Activated CD4-positive, alpha-beta T cell treated with anti-CD3 and anti-CD28 coated beads, Interleukin-2, amount 10 ng/mL, durations not matched to agents 24 days and 14 days (primary cell): Measurements from ENCODE around the gene CACTIN. TPM values are rescaled to one million over a fixed set of nuclear protein-coding genes. Genes with fewer than 3 reads are reported as not detected.

ENCODE experiments used
- DNase-seq: peaks from one replicate; pipeline ENCODE4 v3.0.0; 2022
- H3K27ac Mint-ChIP-seq: one replicate; pipeline ENCODE4 v1.8.0; 2022; ENCODE audit warnings: mild to moderate bottlenecking, mixed read lengths
- H3K27me3 Mint-ChIP-seq: one replicate; pipeline ENCODE4 v1.8.0; 2022; ENCODE audit warnings: mixed read lengths
- H3K36me3 Mint-ChIP-seq: one replicate; pipeline ENCODE4 v1.8.0; 2022; ENCODE audit warnings: low read depth, mild to moderate bottlenecking, mixed read lengths
- H3K4me1 Mint-ChIP-seq: one replicate; pipeline ENCODE4 v1.8.0; 2021; ENCODE audit warnings: mixed read lengths
- H3K4me3 Mint-ChIP-seq: one replicate; pipeline ENCODE4 v1.8.0; 2022; ENCODE audit warnings: mild to moderate bottlenecking, moderate library complexity, mixed read lengths
- H3K9me3 Mint-ChIP-seq: one replicate; pipeline ENCODE4 v1.8.0; 2021; ENCODE audit warnings: mixed read lengths
- intact Hi-C: fragments of 100-400 bp; cut with micrococcal nuclease; formaldehyde crosslinking; loops from one replicate; pipeline ENCODE4 v1.15.1; 2023
- total RNA-seq: library from RNA; stranded (reverse); gene quantifications from 2 replicates; pipeline ENCODE4 v1.2.3, GENCODE V29; 2022

The CACTIN gene
- total RNA-seq, 1 donor from 2014 or later = 39.6 TPM

DNA sequence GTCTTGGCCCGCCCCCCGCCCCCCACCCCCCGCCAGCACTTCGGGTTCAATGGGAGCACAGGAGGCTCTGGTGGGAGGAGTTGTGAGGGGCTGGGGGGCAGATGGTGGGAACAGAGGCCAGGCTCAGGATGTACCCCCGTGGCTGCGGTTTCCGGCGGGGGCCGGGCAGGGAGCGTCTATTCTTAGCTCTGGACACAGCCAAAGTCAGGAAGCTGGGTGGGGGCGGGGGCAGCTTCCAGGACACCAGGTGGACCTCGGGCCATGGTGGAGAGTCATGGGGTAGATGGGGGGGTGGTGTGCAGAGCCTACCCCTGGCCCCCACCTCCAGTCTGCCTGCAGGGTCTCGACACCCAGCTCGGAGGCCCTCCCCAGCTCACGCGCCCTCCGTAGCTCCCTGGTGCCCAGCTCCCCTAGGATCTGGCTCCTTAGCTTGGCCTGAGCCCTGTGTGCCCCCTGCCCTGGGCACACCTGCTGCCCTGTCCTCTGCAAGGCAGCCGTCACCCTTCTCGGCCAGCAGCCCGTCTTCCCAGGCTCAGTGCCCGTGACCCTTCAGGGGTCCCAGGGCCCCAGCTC lies 17.8 kb downstream of the CACTIN start:
- Mint-ChIP-seq H3K36me3 (peaks cover 10% of the 10 kb centered on the region), H3K27me3 (peaks cover 6% of the 10 kb centered on the region), H3K9me3 (no peaks in the 10 kb centered on the region), H3K27ac (no peak overlapping the region), H3K4me3 (no peak overlapping the region), H3K4me1 (peaks cover 6% of the 10 kb centered on the region)
- intact Hi-C loops = no loop called here
- no peak for DNase-seq

DNA sequence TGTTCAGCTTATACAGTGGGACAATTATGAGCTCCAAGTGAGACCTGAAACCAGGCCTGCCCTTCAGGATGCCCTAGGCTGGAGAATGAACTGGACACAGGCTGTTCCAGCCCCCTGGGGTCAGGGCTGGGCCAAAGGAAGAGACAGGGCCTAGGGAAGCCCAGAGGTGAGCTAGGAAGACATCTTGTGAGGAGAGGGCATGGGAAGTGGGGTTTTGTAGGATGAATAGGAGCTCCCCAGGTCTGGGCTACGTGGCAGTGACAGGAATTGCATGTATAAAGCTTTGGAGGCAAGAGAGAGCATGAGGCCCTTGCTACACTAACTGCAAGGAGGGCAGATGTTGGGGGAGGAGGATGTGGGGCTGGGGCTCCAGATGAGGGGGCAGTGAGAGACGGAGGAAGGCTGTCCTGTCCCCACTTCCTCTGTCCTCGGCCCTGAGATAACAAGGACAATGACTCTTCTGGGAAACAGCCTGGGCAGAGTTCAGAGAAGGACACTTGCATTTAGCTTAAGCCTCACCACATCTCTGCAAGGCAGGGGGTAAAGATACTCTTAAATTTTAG lies 18.4 kb downstream of the CACTIN start:
- Mint-ChIP-seq H3K4me3 (peak overlapping the region; percentile 54), H3K36me3 (peaks cover 10% of the 10 kb centered on the region), H3K27me3 (peaks cover 6% of the 10 kb centered on the region), H3K9me3 (no peaks in the 10 kb centered on the region), H3K27ac (no peak overlapping the region), H3K4me1 (peaks cover 6% of the 10 kb centered on the region)
- no peak for DNase-seq
- intact Hi-C loops = no loop called here

DNA sequence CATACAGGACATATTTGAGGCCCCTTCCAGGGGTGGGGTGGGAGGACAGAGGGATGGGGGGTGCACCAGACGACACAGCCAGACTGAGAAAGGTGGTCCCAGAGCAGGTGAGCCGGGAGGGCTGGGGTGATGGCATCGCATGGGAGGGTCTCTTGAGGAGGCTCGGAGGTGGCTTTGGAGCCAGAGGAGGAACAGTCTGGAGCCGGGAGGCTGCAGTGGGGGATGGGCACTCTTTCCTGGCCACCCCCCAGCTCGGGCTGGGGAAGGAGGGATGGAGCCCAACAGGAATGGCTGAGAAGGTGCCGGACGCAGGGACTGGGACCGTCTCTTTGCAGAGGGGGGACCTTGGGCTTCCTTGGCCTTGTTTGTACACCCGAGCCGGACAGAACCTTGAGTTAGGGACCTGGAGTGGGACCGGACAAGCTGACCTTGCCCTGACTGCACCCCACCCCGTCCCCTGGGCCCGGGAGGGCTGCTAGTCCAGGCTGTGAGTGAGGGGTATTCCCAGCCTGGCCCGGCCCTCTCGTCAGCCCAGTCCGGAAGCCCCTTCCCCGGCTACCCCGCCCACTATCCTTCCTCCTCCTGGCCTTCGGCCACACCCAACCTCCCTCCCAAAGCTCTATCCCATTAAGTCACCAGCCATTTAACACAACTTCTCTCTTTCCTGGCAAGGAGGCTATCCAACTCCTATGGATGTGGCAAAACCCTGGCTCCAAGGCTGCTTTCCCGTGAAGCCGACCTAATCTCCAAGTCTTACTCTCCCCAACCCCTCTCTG lies 19.1 kb downstream of the CACTIN start:
- intact Hi-C loops = no loop called here
- Mint-ChIP-seq H3K27ac (no peak overlapping the region), H3K27me3 (peaks cover 6% of the 10 kb centered on the region), H3K4me3 (peak overlapping the region; percentile 54), H3K4me1 (peaks cover 6% of the 10 kb centered on the region), H3K36me3 (peaks cover 10% of the 10 kb centered on the region), H3K9me3 (no peaks in the 10 kb centered on the region)
- no peak for DNase-seq

DNA sequence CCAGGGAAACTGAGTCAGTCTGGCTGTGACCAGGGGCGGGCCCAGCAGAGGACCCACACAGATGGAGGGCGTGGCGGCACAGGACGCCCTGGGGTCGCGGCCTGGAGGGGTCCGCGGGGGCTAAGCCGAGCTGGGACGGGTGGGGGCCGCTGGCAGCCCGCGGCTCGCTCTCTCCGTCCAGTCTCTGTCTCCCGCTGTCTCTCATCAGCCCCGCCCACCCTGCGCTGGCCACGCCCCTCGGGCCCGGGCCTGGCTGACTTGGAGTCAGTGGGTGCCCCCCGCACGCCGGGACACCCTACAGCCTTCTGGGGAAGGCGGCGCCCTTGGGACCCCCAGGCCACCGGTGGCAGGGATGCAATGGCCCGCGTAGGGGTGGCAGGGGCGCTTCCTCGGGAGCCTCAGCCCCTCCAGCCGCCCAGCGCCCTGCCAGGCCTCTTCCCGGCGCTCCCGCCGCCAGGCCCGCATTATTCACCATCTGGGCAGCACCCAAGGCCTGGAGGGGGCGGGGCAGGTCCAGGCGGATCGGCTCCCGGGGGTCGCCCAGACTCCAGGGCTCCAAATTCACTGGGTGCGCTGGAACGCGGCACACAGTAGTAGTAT lies 19.8 kb downstream of the CACTIN start, which contains the start of gene TBXA2R:
TSS of gene TBXA2R (minus strand) at position 186 of the 600 bp plus-strand sequence. CDS start 6,241 bp downstream, outside the sequence.
- peak; percentile 85 for DNase-seq
- Mint-ChIP-seq H3K27ac (no peak within 1 kb of the TSS), H3K9me3 (no peaks in the 10 kb centered on the region), H3K4me1 (peaks cover 6% of the 10 kb centered on the region), H3K4me3 (peak within 1 kb of the TSS; percentile 54), H3K27me3 (peaks cover 6% of the 10 kb centered on the region), H3K36me3 (peaks cover 7% of the 10 kb centered on the region)
- intact Hi-C loops = no loop called here

DNA sequence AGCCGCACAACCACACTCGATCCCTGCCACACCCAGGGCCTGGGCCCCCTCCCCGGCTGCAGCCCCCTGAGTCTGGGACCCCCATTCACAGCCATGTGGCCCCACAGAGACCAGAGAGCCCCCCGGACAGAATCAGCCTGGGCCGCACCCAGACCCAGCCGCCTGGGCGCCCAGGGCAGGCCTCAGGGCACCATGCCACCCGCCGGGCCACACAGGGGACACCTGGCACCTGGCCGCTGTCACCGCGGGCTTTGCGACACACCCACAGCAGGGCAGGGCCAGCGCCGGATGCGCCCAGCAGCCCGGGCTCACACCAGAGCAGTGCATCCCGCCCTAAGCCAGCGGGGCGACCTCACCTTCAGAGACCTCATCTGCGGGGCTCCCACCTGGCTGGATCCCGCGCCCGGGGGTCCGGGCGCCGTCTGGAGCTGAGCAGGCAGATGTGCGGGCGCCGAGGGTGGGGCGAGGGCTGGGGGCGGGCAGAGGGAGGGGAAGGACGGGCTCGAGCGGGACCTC lies 20.4 kb downstream of the CACTIN start:
- H3K27ac Mint-ChIP-seq = no peak overlapping the region
- intact Hi-C loops = no loop called here
- peak; percentile 75 for DNase-seq
- H3K4me3 Mint-ChIP-seq = no peak overlapping the region
- peaks cover 6% of the 10 kb centered on the region for H3K36me3 Mint-ChIP-seq
- peaks cover 6% of the 10 kb centered on the region for H3K4me1 Mint-ChIP-seq
- no peaks in the 10 kb centered on the region for H3K9me3 Mint-ChIP-seq
- peaks cover 6% of the 10 kb centered on the region for H3K27me3 Mint-ChIP-seq

DNA sequence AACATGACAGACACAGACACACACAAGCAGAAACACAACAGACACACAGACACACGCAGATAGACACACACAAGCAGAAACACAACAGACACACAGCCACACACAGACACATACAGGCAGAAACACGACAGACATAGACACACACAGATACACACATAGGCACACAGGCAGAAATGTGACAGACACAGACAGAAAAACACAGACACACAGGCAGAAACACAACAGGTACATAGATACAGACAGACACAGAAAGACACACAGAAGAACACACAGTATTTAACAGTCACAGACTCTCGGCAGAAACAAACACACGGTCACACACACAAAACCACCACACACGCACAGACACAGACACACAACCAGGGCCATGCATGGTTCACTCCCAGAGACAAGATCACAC lies 20.8 kb downstream of the CACTIN start:
- H3K36me3 Mint-ChIP-seq = peaks cover 6% of the 10 kb centered on the region
- no peak overlapping the region for H3K4me3 Mint-ChIP-seq
- no peak overlapping the region for H3K27ac Mint-ChIP-seq
- peaks cover 6% of the 10 kb centered on the region for H3K4me1 Mint-ChIP-seq
- intact Hi-C loops = no loop called here
- no peaks in the 10 kb centered on the region for H3K9me3 Mint-ChIP-seq
- H3K27me3 Mint-ChIP-seq = peaks cover 6% of the 10 kb centered on the region
- DNase-seq = no peak

DNA sequence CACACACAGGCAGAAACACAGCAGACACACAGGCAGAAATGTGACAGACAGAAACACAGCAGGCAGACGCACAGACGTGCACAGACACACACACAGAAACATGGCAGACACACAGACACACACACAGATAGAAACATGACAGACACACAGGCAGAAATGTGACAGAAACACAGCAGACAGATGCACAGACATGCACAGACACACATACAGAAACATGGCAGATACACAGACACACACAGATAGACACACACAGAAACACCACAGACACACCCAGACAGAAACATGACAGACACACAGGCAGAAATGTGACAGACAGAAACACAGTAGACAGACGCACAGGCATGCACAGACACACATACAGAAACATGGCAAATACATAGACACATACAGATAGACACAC lies 21.2 kb downstream of the CACTIN start:
- intact Hi-C loops = no loop called here
- H3K27ac Mint-ChIP-seq = no peak overlapping the region
- H3K4me1 Mint-ChIP-seq = peaks cover 6% of the 10 kb centered on the region
- DNase-seq = no peak
- H3K4me3 Mint-ChIP-seq = no peak overlapping the region
- H3K9me3 Mint-ChIP-seq = no peaks in the 10 kb centered on the region
- H3K36me3 Mint-ChIP-seq = peaks cover 2% of the 10 kb centered on the region
- H3K27me3 Mint-ChIP-seq = peaks cover 6% of the 10 kb centered on the region

DNA sequence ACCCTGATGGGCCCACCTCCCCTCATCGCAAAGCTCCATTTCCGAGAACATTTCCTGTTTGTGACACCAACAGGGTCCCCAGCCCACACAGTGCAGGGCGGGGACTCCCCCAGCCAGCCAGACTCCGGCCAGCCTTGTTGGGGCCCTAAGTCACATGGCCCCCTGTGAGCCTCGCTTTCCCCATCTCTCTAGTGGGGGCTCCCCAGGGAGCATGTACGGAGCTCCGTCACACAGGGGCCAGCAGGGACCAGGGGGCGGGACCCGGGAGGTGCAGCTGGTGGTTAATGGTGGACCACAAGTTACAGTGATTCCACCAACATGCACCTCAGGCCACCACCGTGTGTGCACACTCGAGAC lies 21.6 kb downstream of the CACTIN start:
- H3K27me3 Mint-ChIP-seq = peaks cover 6% of the 10 kb centered on the region
- H3K9me3 Mint-ChIP-seq = no peaks in the 10 kb centered on the region
- no peak overlapping the region for H3K27ac Mint-ChIP-seq
- DNase-seq = peak; percentile 72
- no peak overlapping the region for H3K4me3 Mint-ChIP-seq
- H3K36me3 Mint-ChIP-seq = peaks cover 2% of the 10 kb centered on the region
- H3K4me1 Mint-ChIP-seq = peaks cover 6% of the 10 kb centered on the region
- intact Hi-C loops = no loop called here

DNA sequence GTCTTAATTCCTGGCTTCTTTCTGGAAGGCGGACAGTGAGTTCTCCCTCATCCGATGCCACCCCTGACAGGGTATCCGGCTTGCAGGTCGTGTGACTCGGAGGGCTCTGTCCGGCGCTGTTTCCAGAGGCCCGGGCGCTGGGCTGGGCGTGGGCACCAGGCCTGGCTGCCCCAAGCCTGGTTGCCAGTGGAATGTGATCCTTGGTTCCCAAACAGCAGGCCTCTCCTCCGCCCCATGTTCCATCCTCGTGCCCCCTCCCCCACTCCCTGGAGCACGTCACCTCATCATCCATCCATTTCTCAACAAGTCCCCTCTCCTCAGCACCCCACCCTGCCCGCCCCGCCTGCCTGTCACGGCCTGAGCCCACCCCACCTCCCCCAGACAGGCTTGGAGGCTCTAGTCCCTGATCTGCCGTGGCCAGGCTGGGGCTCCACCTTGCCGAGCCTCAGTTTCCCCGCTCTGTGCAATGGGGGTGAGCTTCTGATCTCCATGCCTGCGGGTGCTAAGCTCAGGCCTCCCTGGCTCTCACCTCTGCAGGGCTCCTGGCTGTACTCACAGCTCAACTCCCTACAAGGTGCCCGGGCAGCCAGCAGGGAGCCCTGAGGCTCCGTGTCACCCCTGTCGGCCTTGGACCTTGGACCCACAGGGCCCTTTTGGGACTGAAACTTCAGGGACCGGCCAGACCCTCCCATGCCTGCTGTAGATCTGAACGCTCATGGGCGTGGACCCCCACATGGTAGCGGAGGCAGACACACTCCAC lies 22.2 kb downstream of the CACTIN start:
- no peak for DNase-seq
- Mint-ChIP-seq H3K27ac (no peak overlapping the region), H3K4me1 (peaks cover 6% of the 10 kb centered on the region), H3K27me3 (peaks cover 6% of the 10 kb centered on the region), H3K9me3 (no peaks in the 10 kb centered on the region), H3K36me3 (peaks cover 2% of the 10 kb centered on the region), H3K4me3 (no peak overlapping the region)
- intact Hi-C loops = no loop called here

DNA sequence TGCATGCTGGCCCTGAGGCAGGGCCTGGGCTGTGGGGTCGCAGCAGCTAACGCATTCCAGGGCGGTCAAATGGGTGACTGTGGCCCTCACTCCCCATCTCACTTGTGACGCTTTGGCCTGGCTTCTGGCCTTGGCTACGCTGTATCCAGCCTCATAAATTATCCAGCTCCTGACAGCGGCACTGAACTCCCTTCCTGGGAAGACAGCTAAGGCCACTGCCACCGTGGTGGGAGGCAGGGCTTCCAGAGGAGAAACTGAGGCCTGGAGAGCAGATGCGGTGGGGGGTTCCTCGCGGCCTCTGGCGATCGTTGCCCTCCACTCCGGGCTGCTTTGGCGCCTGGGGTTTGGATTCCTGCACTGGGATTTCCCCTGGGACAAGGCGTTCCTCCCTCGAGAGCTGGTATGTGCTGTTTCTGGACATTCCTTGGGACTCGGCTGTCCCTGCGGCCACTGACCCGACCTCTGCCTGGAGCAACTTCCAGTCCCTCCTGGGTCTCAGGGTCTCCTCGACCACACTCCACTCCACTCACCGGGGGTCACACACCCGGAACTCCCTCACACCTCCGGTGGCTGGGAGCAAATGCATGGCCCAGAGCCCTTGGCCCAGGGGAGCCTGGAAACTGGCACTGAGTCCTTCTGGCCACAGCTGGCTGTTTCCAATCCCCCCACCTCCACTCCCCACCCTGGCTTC lies 23.3 kb downstream of the CACTIN start:
- peaks cover 6% of the 10 kb centered on the region for H3K4me1 Mint-ChIP-seq
- H3K9me3 Mint-ChIP-seq = no peaks in the 10 kb centered on the region
- DNase-seq = no peak
- no peak overlapping the region for H3K4me3 Mint-ChIP-seq
- peaks cover 6% of the 10 kb centered on the region for H3K27me3 Mint-ChIP-seq
- H3K27ac Mint-ChIP-seq = no peak overlapping the region
- no peaks in the 10 kb centered on the region for H3K36me3 Mint-ChIP-seq
- intact Hi-C loops = no loop called here

DNA sequence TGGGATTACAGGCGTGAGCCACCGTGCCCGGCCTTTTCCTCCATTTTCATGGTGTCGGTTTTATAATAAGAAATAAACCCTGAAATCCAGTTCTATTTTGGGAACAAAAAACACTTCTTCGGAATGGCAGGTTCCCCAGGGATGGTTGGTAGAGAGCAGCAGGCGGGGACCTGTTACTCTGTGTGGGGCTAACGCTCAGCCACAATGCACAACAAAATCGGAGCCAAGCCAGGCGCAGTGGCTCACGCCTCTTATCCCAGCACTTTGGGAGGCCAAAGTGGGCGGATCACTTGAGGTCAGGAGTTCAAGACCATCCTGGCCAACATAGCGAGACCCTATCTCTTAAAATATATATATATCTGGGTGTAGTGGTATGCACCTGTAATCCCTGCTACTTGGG lies 25.6 kb downstream of the CACTIN start:
- Mint-ChIP-seq H3K36me3 (no peaks in the 10 kb centered on the region), H3K4me1 (no peaks in the 10 kb centered on the region)

DNA sequence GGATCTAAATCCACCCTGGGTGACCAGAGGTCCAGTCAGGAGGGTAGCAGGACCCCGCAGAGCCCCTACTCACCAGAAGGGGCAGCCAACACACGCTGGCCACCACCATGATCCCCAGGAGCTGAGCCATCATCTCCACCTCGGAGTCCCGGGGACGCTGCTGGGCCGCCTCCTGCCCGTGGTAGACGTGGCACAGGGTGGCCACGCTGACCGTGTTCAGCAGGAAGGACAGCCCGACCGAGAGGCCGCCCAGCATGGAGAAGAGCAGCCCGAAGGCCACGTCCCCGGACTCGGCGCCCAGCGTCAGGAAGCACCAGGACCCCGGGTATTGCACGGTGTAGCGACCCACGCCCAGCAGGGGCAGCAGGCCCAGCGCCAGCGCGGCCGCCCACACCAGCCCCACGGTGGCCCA lies 26.8 kb downstream of the CACTIN start:
- no peak overlapping the region for H3K27ac Mint-ChIP-seq
- H3K4me3 Mint-ChIP-seq = no peak overlapping the region
- H3K27me3 Mint-ChIP-seq = no peaks in the 10 kb centered on the region
- no peaks in the 10 kb centered on the region for H3K36me3 Mint-ChIP-seq
- DNase-seq = no peak
- H3K4me1 Mint-ChIP-seq = no peaks in the 10 kb centered on the region
- no peaks in the 10 kb centered on the region for H3K9me3 Mint-ChIP-seq
- intact Hi-C loops = no loop called here

More for the DNA sequence above, 25.6 kb downstream of the CACTIN start:
- intact Hi-C loops = no loop called here
- Mint-ChIP-seq H3K27ac (no peak overlapping the region), H3K9me3 (no peaks in the 10 kb centered on the region), H3K27me3 (no peaks in the 10 kb centered on the region), H3K4me3 (no peak overlapping the region)
- DNase-seq = no peak

DNA sequence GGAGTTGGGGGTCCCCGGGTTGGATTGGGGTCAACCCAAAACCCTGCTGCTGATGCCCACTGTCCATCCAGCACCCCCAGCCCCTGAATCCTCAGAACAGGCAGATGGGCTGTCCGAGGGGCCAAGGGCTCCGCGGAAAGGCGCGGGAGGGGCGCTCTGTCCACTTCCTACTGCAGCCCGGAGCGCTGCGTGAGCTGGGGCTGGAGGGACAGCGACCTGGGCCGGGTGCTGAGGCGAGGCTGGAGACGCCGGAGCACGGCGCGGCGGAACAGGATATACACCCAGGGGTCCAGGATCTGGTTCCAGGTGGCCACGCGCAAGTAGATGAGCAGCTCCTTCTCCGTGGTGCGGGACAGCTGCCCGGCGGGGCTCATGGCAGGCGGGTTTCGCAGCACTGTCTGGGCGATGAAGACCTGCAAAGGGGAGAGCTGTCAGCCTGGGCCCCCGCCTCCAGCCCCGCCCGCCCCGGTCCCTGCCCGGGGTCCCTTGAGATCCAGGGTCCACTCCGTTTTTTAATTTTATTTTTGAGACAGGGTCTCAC lies 31.0 kb downstream of the CACTIN start:
- no peak overlapping the region for H3K27ac Mint-ChIP-seq
- no peak for DNase-seq
- H3K27me3 Mint-ChIP-seq = no peaks in the 10 kb centered on the region
- no peaks in the 10 kb centered on the region for H3K36me3 Mint-ChIP-seq
- intact Hi-C loops = no loop called here
- H3K4me3 Mint-ChIP-seq = no peak overlapping the region
- H3K9me3 Mint-ChIP-seq = no peaks in the 10 kb centered on the region
- no peaks in the 10 kb centered on the region for H3K4me1 Mint-ChIP-seq
